H1 (cell line): Measurements from ENCODE around the gene ZBTB33. TPM values are rescaled to one million over a fixed set of nuclear protein-coding genes. Genes with fewer than 3 reads are reported as not detected.

Experiments
- ASH2L ChIP-seq: fragments of 200-600, 300-600 bp; sonication (generic); IDR thresholded peaks from one replicate; pipeline ENCODE4 v1.7.1; 2017; ENCODE audit warnings: low read length
- CREB1 ChIP-seq: IDR thresholded peaks from 2 replicates; pipeline ENCODE4 v1.6.1; 2012; ENCODE audit warnings: inconsistent platforms
- CTBP2 ChIP-seq: IDR thresholded peaks from 2 replicates; pipeline ENCODE4 v1.7.0; 2011; ENCODE audit warnings: borderline replicate concordance, mild to moderate bottlenecking, moderate library complexity, mixed read lengths, low read length; ENCODE audit not compliant: insufficient read depth, insufficient read length
- FOSL1 ChIP-seq: IDR thresholded peaks from 2 replicates; pipeline ENCODE4 v1.6.1; 2011; ENCODE audit warnings: mild to moderate bottlenecking, low read depth, low read length, moderate library complexity; ENCODE audit not compliant: insufficient read depth
- RAD21 ChIP-seq, 2 experiments: IDR thresholded peaks in 1 of 2; conservative IDR thresholded peaks in 1 of 2; 2 replicates each; pipeline ENCODE4 v1.6.1; 2011; ENCODE audit warnings: low read depth in 2 of 2, low read length in 2 of 2, improper control_type of control experiment in 1 of 2, inconsistent platforms in 1 of 2, mild to moderate bottlenecking in 1 of 2, moderate library complexity in 1 of 2
- SIN3A ChIP-seq, 2 experiments: IDR thresholded peaks in 1 of 2; conservative IDR thresholded peaks in 1 of 2; 2 replicates each; pipeline ENCODE4 v1.6.1; 2011 to 2012; ENCODE audit warnings: low read length in 2 of 2, improper control_type of control experiment in 1 of 2, low read depth in 1 of 2, mild to moderate bottlenecking in 1 of 2
- TEAD4 ChIP-seq: IDR thresholded peaks from 2 replicates; pipeline ENCODE4 v1.6.1; 2012; ENCODE audit warnings: low read depth, low read length, inconsistent platforms, mixed read lengths
- polyA plus RNA-seq, 7 experiments: library from polyadenylated mRNA; depleted of rRNA in 3 of 7; stranded (reverse) in 5 of 7; unstranded in 2 of 7; fragments of >200 nt in 5 of 7; fragments of 200-250 nt in 2 of 7; gene quantifications; 1 replicate in 5 of 7; 2 replicates in 1 of 7; 4 replicates in 1 of 7; pipeline versions ENCODE4 v1.2.1 to v1.2.3, GENCODE V29; 2011 to 2013; ENCODE audit warnings: missing spikeins in 2 of 7, mixed read lengths in 2 of 7
- total RNA-seq: library from RNA; stranded (reverse); fragmentation: NEBNext Ultra II Directional; extraction: Animal tissue kit (Norgen Biotek cat#: 25700); gene quantifications from 2 replicates; pipeline ENCODE4 v1.2.1, GENCODE V29; 2021

Gene ZBTB33
- total and polyA plus RNA-seq, 2 of the 8 experiments (the other 6 are each of a cell fraction or from before 2014, with no cell fraction given) = 3.4 to 14.9 TPM

DNA sequence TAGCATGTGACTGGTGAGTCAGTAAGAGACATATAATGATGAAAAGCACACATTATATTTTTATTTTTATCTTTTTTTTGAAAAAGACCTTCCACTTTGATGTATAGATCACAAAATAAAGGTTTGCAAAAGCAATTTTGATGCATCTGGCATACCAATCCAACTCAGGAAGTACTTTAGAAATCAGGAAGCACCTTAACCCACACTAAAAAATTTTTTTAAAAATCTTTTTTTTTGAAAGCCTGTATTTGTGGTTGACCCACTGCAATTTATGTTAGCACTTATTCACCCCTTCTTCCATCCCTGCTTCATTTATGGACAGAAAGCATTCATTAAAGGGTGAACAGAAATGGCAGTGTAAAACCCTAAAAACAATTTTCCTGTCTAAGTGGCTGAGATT is 44.0 kb downstream of the ZBTB33 start (continued):
- TF ChIP-seq TEAD4 (no peak), ASH2L (no peak), CREB1 (no peak), FOSL1 (no peak), CTBP2 (no peak), RAD21 (IDR thresholded peaks at IDR 0.05 in 1 of 2, conservative IDR thresholded peaks at IDR 0.05 in 1 of 2; ENCODE audit: low read depth in 2 of 2, low read length in 2 of 2) (no peak), SIN3A (conservative IDR thresholded peaks at IDR 0.05 in 1 of 2, IDR thresholded peaks at IDR 0.05 in 1 of 2; ENCODE audit: low read depth in 1 of 2, low read length in 2 of 2) (no peak)
